GM18505 (cell line): ENCODE data around the gene NTF3.

Source experiments
- ATAC-seq: cut with Tn5 transposase; IDR thresholded peaks from one replicate; pipeline ENCODE4 v1.9.1; 2021; ENCODE audit not compliant: unreplicated experiment
- POLR2A ChIP-seq: IDR thresholded peaks from 4 replicates; pipeline ENCODE4 v1.6.1; 2011; ENCODE audit warnings: borderline replicate concordance; ENCODE audit not compliant: insufficient read depth, insufficient read length; ENCODE audit errors: extremely low read depth

Gene NTF3

GRCh38 chr12:5478081-5478706 lies 46.3 kb downstream of the NTF3 start:
- no peak for TF ChIP-seq POLR2A
- no peak for ATAC-seq

GRCh38 chr12:5479761-5480160 lies 47.9 kb downstream of the NTF3 start:
- TF ChIP-seq POLR2A: no peak
- ATAC-seq: no peak

- no peak for ATAC-seq
- TF ChIP-seq POLR2A: no peak
These were observed 48.5 kb downstream of the NTF3 start for GRCh38 chr12:5480218-5480937.

- no peak for TF ChIP-seq POLR2A
- no peak for ATAC-seq
These were observed 49.0 kb downstream of the NTF3 start for GRCh38 chr12:5480938-5481303.

GRCh38 chr12:5481645-5482044 lies 49.7 kb downstream of the NTF3 start:
- no peak for TF ChIP-seq POLR2A
- ATAC-seq: no peak

GRCh38 chr12:5484426-5484825 lies 52.5 kb downstream of the NTF3 start:
- ATAC-seq: no peak
- TF ChIP-seq POLR2A: no peak

- ATAC-seq: no peak
- TF ChIP-seq POLR2A: no peak
These were observed 53.5 kb downstream of the NTF3 start for GRCh38 chr12:5485454-5485853.

- ATAC-seq: no peak
- TF ChIP-seq POLR2A: no peak
These were observed 55.2 kb downstream of the NTF3 start for GRCh38 chr12:5487076-5487475.

GRCh38 chr12:5487948-5488625 lies 56.2 kb downstream of the NTF3 start:
- no peak for TF ChIP-seq POLR2A
- ATAC-seq: no peak

GRCh38 chr12:5488626-5488955 lies 56.7 kb downstream of the NTF3 start:
- no peak for TF ChIP-seq POLR2A
- ATAC-seq: no peak

GRCh38 chr12:5489017-5489416 lies 57.1 kb downstream of the NTF3 start:
- no peak for ATAC-seq
- no peak for TF ChIP-seq POLR2A

- no peak for TF ChIP-seq POLR2A
- ATAC-seq: no peak
These were observed 58.0 kb downstream of the NTF3 start for GRCh38 chr12:5489760-5490406.

GRCh38 chr12:5492562-5492961 lies 60.7 kb downstream of the NTF3 start:
- no peak for ATAC-seq
- TF ChIP-seq POLR2A: no peak

- TF ChIP-seq POLR2A: no peak
- no peak for ATAC-seq
These were observed 61.1 kb downstream of the NTF3 start for GRCh38 chr12:5493018-5493417.
